ENCODE results near the gene DYNC1LI1. TPM values are rescaled to one million over a fixed set of nuclear protein-coding genes. Genes with fewer than 3 reads are reported as not detected.

DYNC1LI1 gene
- total RNA-seq, 4 donors from 2014 or later: 44.2 to 51.0 (median 47.9) TPM

DNA sequence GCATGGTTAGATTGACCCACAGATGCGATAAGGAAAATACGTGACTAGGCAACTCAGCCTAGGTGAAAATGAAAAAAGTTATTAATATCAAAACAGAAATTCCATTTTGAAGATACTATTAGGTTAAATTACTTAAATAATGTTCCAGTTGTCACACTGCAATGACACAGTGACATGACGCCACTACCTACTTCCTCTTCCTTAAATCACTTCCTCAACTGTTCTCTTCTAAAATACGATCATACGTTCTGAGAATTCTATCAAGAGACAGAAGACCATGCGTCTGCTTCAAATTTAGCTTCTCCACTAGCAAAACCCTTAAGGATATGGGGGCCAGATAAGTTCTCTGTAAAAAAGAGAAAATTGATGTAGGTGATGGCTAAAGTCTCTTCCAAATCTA, 86.2 kb downstream of the DYNC1LI1 start:
- Histone ChIP-seq H3K4me1 (no peaks in the 10 kb centered on the region), H3K27me3 (no peaks in the 10 kb centered on the region), H3K27ac (no peak overlapping the region), H3K9me3 (no peaks in the 10 kb centered on the region), H3K4me3 (no peak overlapping the region), H3K36me3 (peaks cover 0 to 5% of the 10 kb centered on the region in 2 donors)
- TF ChIP-seq POLR2A (IDR thresholded peaks at IDR 0.05): no peak
- TF ChIP-seq, protein P1, sequence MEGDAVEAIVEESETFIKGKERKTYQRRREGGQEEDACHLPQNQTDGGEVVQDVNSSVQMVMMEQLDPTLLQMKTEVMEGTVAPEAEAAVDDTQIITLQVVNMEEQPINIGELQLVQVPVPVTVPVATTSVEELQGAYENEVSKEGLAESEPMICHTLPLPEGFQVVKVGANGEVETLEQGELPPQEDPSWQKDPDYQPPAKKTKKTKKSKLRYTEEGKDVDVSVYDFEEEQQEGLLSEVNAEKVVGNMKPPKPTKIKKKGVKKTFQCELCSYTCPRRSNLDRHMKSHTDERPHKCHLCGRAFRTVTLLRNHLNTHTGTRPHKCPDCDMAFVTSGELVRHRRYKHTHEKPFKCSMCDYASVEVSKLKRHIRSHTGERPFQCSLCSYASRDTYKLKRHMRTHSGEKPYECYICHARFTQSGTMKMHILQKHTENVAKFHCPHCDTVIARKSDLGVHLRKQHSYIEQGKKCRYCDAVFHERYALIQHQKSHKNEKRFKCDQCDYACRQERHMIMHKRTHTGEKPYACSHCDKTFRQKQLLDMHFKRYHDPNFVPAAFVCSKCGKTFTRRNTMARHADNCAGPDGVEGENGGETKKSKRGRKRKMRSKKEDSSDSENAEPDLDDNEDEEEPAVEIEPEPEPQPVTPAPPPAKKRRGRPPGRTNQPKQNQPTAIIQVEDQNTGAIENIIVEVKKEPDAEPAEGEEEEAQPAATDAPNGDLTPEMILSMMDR (IDR thresholded peaks at IDR 0.05 in 4 of 5, conservative IDR thresholded peaks at IDR 0.05 in 1 of 5): no peak
- intact Hi-C loops (cut with DNase I; ENCODE audit: low total_unique reads) (no loop called here), in situ Hi-C loops (cut with MboI; ENCODE audit: low sequenced_read_pairs in 4 of 4) (no loop called here)
- ATAC-seq (no peak), DNase-seq (no peak)

DNA sequence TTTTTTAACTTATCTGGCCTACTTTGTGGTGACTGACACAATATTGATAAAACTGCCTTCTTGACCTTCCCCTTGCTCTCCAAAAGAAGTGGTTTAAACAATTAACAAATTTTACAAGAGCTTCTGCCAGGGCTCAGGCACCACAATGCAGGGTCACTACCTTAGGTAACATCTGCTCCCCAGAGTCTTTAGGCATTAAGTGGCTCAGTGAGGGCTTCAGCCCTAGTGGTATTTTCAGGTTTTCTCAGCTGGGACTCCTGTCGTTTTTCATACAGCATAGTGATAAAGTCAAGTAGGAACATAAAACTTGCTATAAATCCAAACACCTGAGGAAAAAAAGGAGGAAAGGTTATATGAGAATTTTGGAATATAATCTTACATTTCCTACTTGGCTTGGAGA, 86.9 kb downstream of the DYNC1LI1 start:
- TF ChIP-seq, protein P1 (IDR thresholded peaks at IDR 0.05 in 4 of 5, conservative IDR thresholded peaks at IDR 0.05 in 1 of 5): no peak
- TF ChIP-seq POLR2A (IDR thresholded peaks at IDR 0.05): no peak
- no peaks in the 10 kb centered on the region for H3K9me3 ChIP-seq
- H3K27me3 ChIP-seq: no peaks in the 10 kb centered on the region
- no peaks in the 10 kb centered on the region for H3K4me1 ChIP-seq
- DNase-seq: no peak
- in situ Hi-C loops (cut with MboI; ENCODE audit: low sequenced_read_pairs in 4 of 4) (no loop called here), intact Hi-C loops (cut with DNase I; ENCODE audit: low total_unique reads) (no loop called here)
- H3K27ac ChIP-seq: no peak overlapping the region
- no peak for ATAC-seq
- peaks cover 0 to 5% of the 10 kb centered on the region in 2 donors for H3K36me3 ChIP-seq
- no peak overlapping the region for H3K4me3 ChIP-seq

DNA sequence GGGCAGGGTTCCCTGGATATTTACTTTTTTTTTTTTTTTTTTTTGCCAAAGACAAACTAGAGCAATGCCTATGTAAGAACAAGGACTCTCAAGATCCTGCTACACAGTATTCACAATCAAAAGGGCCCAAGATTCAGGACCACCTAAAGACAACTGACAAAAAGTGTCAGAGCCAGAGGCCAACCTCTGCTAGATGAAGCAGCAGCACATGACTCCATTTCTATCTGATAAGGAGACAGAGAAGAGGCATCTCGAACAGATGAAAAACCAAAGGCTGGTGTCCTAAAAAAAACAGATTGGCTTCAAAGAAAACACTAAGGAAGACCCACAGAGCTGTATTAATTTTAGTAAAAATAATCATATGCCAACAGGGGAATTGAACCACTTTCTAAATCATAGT, 88.0 kb downstream of the DYNC1LI1 start:
- no peak for TF ChIP-seq POLR2A (IDR thresholded peaks at IDR 0.05)
- TF ChIP-seq, protein P1 (IDR thresholded peaks at IDR 0.05 in 4 of 5, conservative IDR thresholded peaks at IDR 0.05 in 1 of 5): no peak
- no peak overlapping the region for H3K27ac ChIP-seq
- H3K4me3 ChIP-seq: no peak overlapping the region
- intact Hi-C loops (cut with DNase I; ENCODE audit: low total_unique reads): no loop called here
- DNase-seq (no peak), ATAC-seq (no peak)
- in situ Hi-C loops (cut with MboI; ENCODE audit: low sequenced_read_pairs in 4 of 4): no loop called here
- H3K36me3 ChIP-seq: peaks cover 0 to 5% of the 10 kb centered on the region in 2 donors
- H3K9me3 ChIP-seq: no peaks in the 10 kb centered on the region
- H3K27me3 ChIP-seq: no peaks in the 10 kb centered on the region
- no peaks in the 10 kb centered on the region for H3K4me1 ChIP-seq

DNA sequence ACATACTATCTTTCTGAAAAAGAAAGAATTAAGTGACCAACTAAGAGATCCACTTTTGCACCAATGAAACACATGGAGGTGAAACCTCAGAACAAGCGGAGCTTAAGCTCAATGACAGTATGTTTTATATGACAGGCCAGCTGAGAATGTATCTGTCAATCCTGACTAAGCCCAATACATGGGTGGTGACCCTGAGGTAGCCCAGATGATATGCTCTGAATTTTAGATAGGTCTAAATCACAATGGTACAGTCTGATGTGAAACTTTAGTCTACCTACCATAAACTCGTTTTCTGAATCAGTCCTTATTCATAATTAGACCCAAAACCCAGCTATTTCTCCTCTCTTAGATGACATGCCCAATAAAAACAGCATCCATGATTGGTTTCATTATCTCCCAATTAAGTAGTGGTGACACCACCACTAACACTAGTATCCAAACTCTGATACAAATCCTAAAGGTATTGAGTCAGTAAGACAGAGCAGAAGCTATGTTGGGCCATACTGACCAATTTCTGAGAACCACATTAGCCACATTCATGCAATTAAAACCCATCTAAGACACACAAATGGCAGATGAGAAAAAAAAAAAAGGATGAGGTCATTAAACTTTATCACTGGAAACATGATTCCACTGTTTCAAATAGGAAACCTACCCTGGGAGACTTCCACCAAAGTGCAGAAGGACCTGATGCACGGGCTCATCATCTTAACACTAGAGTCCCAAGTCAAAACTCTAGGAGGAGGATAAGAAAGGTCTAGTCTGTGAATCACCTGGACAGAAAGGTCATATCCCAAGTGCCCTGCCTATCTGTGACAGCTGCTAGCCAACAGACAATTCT, 88.6 kb downstream of the DYNC1LI1 start:
- peaks cover 0 to 5% of the 10 kb centered on the region in 2 donors for H3K36me3 ChIP-seq

More for the DNA sequence above, 88.6 kb downstream of the DYNC1LI1 start:
- in situ Hi-C loops (cut with MboI; ENCODE audit: low sequenced_read_pairs in 4 of 4) (no loop called here), intact Hi-C loops (cut with DNase I; ENCODE audit: low total_unique reads) (no loop called here)
- Histone ChIP-seq H3K27me3 (no peaks in the 10 kb centered on the region), H3K9me3 (no peaks in the 10 kb centered on the region), H3K4me1 (no peaks in the 10 kb centered on the region), H3K4me3 (no peak overlapping the region), H3K27ac (no peak overlapping the region)
- DNase-seq (no peak), ATAC-seq (no peak)
- TF ChIP-seq POLR2A (IDR thresholded peaks at IDR 0.05): no peak
- TF ChIP-seq, protein P1 (IDR thresholded peaks at IDR 0.05 in 4 of 5, conservative IDR thresholded peaks at IDR 0.05 in 1 of 5): no peak

Measured in gastrocnemius medialis (tissue), 4 donors.